KBM-7 (cell line): ENCODE results near the gene MAN2A2.
"Not testable (repeated sequence)": the region's sequence is repeated elsewhere in the genome, so short reads cannot be mapped to it uniquely, and the experiment has no call there.

Source experiments
- DNase-seq: peaks from one replicate; pipeline ENCODE4 v3.0.0-alpha.2; 2015
- in situ Hi-C: fragments of 300-500 bp; cut with MboI; formaldehyde crosslinking; loops from 2 replicates; pipeline ENCODE4 v1.14.3; 2020; ENCODE audit warnings: low sequenced_read_pairs, low pct_unique_long_range_greater_than_20kb, mixed read lengths

The MAN2A2 gene

GRCh38 chr15:90893175-90894090 is 9.7 kb upstream of the MAN2A2 start:
- in situ Hi-C loops, result loop anchor here (25.0 kb wide), 1 partner anchor 256 kb away; no protein-coding TSS in a partner anchor
- DNase-seq, result no peak

- in situ Hi-C loops, result loop anchor here (25.0 kb wide), 1 partner anchor 258 kb away; no protein-coding TSS in a partner anchor
- peak; percentile 53 for DNase-seq
Measured at GRCh38 chr15:90895571-90896117, 7.5 kb upstream of the MAN2A2 start.

- DNase-seq, result peak; percentile 86
- in situ Hi-C loops, result loop anchor here (25.0 kb wide), 1 partner anchor 260 kb away; no protein-coding TSS in a partner anchor
Measured at GRCh38 chr15:90897131-90897655, 5.9 kb upstream of the MAN2A2 start.

- in situ Hi-C loops, result no loop called here
- no peak for DNase-seq
Measured at GRCh38 chr15:90901175-90902039, 1.7 kb upstream of the MAN2A2 start.

GRCh38 chr15:90902040-90902839 is 862 bp upstream of the MAN2A2 start:
- peak; percentile 83 for DNase-seq
- in situ Hi-C loops, result no loop called here

GRCh38 chr15:90903733-90904536 is 833 bp downstream of the MAN2A2 start:
- in situ Hi-C loops, result no loop called here
- DNase-seq, result no peak

GRCh38 chr15:90904746-90905145 is 1.6 kb downstream of the MAN2A2 start:
- no peak for DNase-seq
- in situ Hi-C loops, result no loop called here

GRCh38 chr15:90905306-90906180 is 2.4 kb downstream of the MAN2A2 start:
- in situ Hi-C loops, result no loop called here
- DNase-seq, result no peak

- in situ Hi-C loops, result no loop called here
Measured at GRCh38 chr15:90906181-90906849, 3.2 kb downstream of the MAN2A2 start.

GRCh38 chr15:90907051-90907660 is 4.1 kb downstream of the MAN2A2 start:
- in situ Hi-C loops, result no loop called here
- no peak for DNase-seq

More at GRCh38 chr15:90906181-90906849, 3.2 kb downstream of the MAN2A2 start:
- DNase-seq, result no peak

- DNase-seq, result no peak
- in situ Hi-C loops, result no loop called here
Measured at GRCh38 chr15:90907838-90908507, 4.9 kb downstream of the MAN2A2 start.

- in situ Hi-C loops, result not testable (repeated sequence)
Measured at GRCh38 chr15:90909449-90909848, 6.3 kb downstream of the MAN2A2 start.

GRCh38 chr15:90909976-90910375 is 6.9 kb downstream of the MAN2A2 start:
- in situ Hi-C loops, result no loop called here
- no peak for DNase-seq

More at GRCh38 chr15:90909449-90909848, 6.3 kb downstream of the MAN2A2 start:
- not testable (repeated sequence) for DNase-seq

GRCh38 chr15:90910441-90911301 is 7.6 kb downstream of the MAN2A2 start:
- DNase-seq, result no peak
- in situ Hi-C loops, result no loop called here

GRCh38 chr15:90911302-90911623 is 8.2 kb downstream of the MAN2A2 start:
- in situ Hi-C loops, result no loop called here
- no peak for DNase-seq
